Measurements from ENCODE around the gene CLDN15. TPM values are rescaled to one million over a fixed set of nuclear protein-coding genes. Genes with fewer than 3 reads are reported as not detected.

CLDN15 gene
- total RNA-seq, 1 experiment from 2014 or later, result 9.7 TPM

- H2BK12ac ChIP-seq (ENCODE audit: insufficient read length, low read depth, low read length), result no peak overlapping the region
- no peak overlapping the region for H2AFZ ChIP-seq (ENCODE audit: low read length)
- H3K18ac ChIP-seq (ENCODE audit: insufficient read length, low read depth, low read length), result no peak overlapping the region
- H2BK20ac ChIP-seq (ENCODE audit: low read depth, low read length, poor library complexity, severe bottlenecking), result no peak overlapping the region
- Mint-ChIP-seq H3K9me3 (no peaks in the 10 kb centered on the region), H3K4me3 (peak overlapping the region; percentile 96 to 99), H3K27me3 (ENCODE audit: low read depth) (no peaks in the 10 kb centered on the region; the same call in 1 of the 2 replicates), H3K4me1 (peaks cover 19 to 23% of the 10 kb centered on the region in 2 experiments), H3K27ac (peak overlapping the region; percentile 66 to 95 (median 80)), H3K36me3 (ENCODE audit: insufficient read depth in 1 of 3, low read depth in 3 of 3) (peaks cover 10 to 38% (median 19%) of the 10 kb centered on the region in 3 experiments)
- H3K56ac ChIP-seq (ENCODE audit: insufficient read length, low read depth, low read length), result no peak overlapping the region
- H3K14ac ChIP-seq (ENCODE audit: insufficient read depth, low read length), result no peak overlapping the region
- H3T11ph ChIP-seq (ENCODE audit: low read length), result no peak overlapping the region
- peaks cover 7% of the 10 kb centered on the region for H3K23me2 ChIP-seq (ENCODE audit: insufficient read length, low read depth, low read length, poor library complexity, severe bottlenecking)
- TF ChIP-seq, protein P1, sequence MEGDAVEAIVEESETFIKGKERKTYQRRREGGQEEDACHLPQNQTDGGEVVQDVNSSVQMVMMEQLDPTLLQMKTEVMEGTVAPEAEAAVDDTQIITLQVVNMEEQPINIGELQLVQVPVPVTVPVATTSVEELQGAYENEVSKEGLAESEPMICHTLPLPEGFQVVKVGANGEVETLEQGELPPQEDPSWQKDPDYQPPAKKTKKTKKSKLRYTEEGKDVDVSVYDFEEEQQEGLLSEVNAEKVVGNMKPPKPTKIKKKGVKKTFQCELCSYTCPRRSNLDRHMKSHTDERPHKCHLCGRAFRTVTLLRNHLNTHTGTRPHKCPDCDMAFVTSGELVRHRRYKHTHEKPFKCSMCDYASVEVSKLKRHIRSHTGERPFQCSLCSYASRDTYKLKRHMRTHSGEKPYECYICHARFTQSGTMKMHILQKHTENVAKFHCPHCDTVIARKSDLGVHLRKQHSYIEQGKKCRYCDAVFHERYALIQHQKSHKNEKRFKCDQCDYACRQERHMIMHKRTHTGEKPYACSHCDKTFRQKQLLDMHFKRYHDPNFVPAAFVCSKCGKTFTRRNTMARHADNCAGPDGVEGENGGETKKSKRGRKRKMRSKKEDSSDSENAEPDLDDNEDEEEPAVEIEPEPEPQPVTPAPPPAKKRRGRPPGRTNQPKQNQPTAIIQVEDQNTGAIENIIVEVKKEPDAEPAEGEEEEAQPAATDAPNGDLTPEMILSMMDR (conservative IDR thresholded peaks at IDR 0.05), result no peak
- no CpG with 5 or more reads among the region's 26 CpGs for WGBS (ENCODE audit: extremely low coverage, insufficient read length, low lambda C conversion rate)
- peaks cover 3% of the 10 kb centered on the region; the same call in 1 of the 2 replicates for H3K4me1 ChIP-seq (ENCODE audit: insufficient read depth, low read length)
- H4K5ac ChIP-seq (ENCODE audit: insufficient read length, low read depth, low read length), result no peak overlapping the region
- no peaks in the 10 kb centered on the region for H3K79me2 ChIP-seq (ENCODE audit: insufficient read depth, low read length)
- H3K27ac ChIP-seq (ENCODE audit: insufficient read length, low read depth, low read length), result no peak overlapping the region
- H4K20me1 ChIP-seq (ENCODE audit: control insufficient read depth, insufficient read depth, insufficient read length), result no peaks in the 10 kb centered on the region
- no peak overlapping the region for H2BK5ac ChIP-seq (ENCODE audit: insufficient read length, low read length)
- H3K9me3 ChIP-seq (ENCODE audit: control insufficient read depth, low read depth, low read length), result no peaks in the 10 kb centered on the region
- no peak overlapping the region for H4K91ac ChIP-seq (ENCODE audit: insufficient read length, low read depth, low read length)
- H4K8ac ChIP-seq (replicated peaks; ENCODE audit: insufficient read length, low read depth, low read length), result no peak overlapping the region
- no peak overlapping the region for H3K4ac ChIP-seq (ENCODE audit: low read depth, low read length)
- H3K79me1 ChIP-seq (ENCODE audit: insufficient read depth, low read depth, low read length, poor library complexity, severe bottlenecking), result no peaks in the 10 kb centered on the region
- H3K9ac ChIP-seq (ENCODE audit: extremely low read depth, insufficient read length, low read length), result peak overlapping the region; percentile 71
- H2BK15ac ChIP-seq (ENCODE audit: low read depth, low read length), result no peak overlapping the region
- no peak for DNase-seq
- H2AK5ac ChIP-seq (ENCODE audit: insufficient read length, low read length), result no peak overlapping the region
- no peaks in the 10 kb centered on the region for H3K27me3 ChIP-seq (ENCODE audit: insufficient read depth, low read length)
- H3K23ac ChIP-seq (ENCODE audit: insufficient read length, low read depth, low read length), result no peak overlapping the region
- no peak overlapping the region for H2BK120ac ChIP-seq (ENCODE audit: low read depth, low read length, poor library complexity, severe bottlenecking)
- H3K4me2 ChIP-seq (ENCODE audit: insufficient read depth, insufficient read length, low read length), result peak overlapping the region; percentile 50
Observed at GRCh38 chr7:101218236-101219125, 19.1 kb downstream of the CLDN15 start.

Measured in H9 (cell line).